GM10248 (cell line): ENCODE data around the gene SEC14L2.
"Not testable (repeated sequence)": the region's sequence is repeated elsewhere in the genome, so short reads cannot be mapped to it uniquely, and the experiment has no call there.

Experiments
- CTCF ChIA-PET: fragments of 300-600 bp; sonication (Branson Sonifier 250); formaldehyde crosslinking; extraction: SDS; loops from one replicate; lab custom pipeline; 2021; ENCODE audit warnings: antibody characterized with exemption; lab: Yijun Ruan, JAX
- POLR2A ChIA-PET: fragments of 350-650 bp; sonication (Branson Sonifier 250); formaldehyde crosslinking; extraction: SDS; loops from one replicate; lab custom pipeline; 2020; ENCODE audit warnings: antibody characterized with exemption; lab: Yijun Ruan, JAX
- DNase-seq: peaks from one replicate; pipeline ENCODE4 v3.0.0; 2012; ENCODE audit errors: extremely low spot score
- CTCF ChIP-seq: IDR thresholded peaks from 2 replicates; pipeline ENCODE4 v1.5.1; 2012; ENCODE audit warnings: mild to moderate bottlenecking, low read depth; ENCODE audit errors: extremely low read depth, missing control alignments, control extremely low read depth

SEC14L2 gene

GRCh38 chr22:30399718-30400117, 2.9 kb downstream of the SEC14L2 start:
- TF ChIP-seq CTCF, result no peak

GRCh38 chr22:30400159-30400558, 3.3 kb downstream of the SEC14L2 start:
- CTCF ChIA-PET, result interaction anchor here (1.0 kb wide), 1 partner anchor 9 kb away, joined by 3 read pairs; no protein-coding TSS in a partner anchor
- no peak for DNase-seq
- POLR2A ChIA-PET, result no interaction called here
- no peak for TF ChIP-seq CTCF

More at GRCh38 chr22:30399718-30400117, 2.9 kb downstream of the SEC14L2 start:
- POLR2A ChIA-PET, result no interaction called here
- no peak for DNase-seq
- CTCF ChIA-PET, result interaction anchor here (1.0 to 1.1 kb wide), 2 partner anchors 9 to 27 kb away, joined by 3 read pairs; no protein-coding TSS in a partner anchor

GRCh38 chr22:30401024-30401423, 4.2 kb downstream of the SEC14L2 start:
- DNase-seq, POLR2A ChIA-PET: not testable (repeated sequence)
- CTCF ChIA-PET, result interaction anchor here (2.1 to 2.9 kb wide), 2 partner anchors 10 to 25 kb away, joined by 6 to 20 read pairs; partner anchors contain the start of gene MTFP1

GRCh38 chr22:30402028-30402765, 5.4 kb downstream of the SEC14L2 start:
- DNase-seq, result no peak
- POLR2A ChIA-PET, result interaction anchor here (0.7 kb wide), 1 partner anchor 564 kb away, joined by 3 read pairs; the partner anchor contains the start of gene ASCC2
- CTCF ChIA-PET, result interaction anchor here (0.9 to 2.9 kb wide), 9 partner anchors 11 to 141 kb away, joined by 3 to 20 read pairs (median 3); partner anchors contain the start of gene MTFP1

GRCh38 chr22:30402766-30403104, 5.9 kb downstream of the SEC14L2 start:
- CTCF ChIA-PET, result interaction anchor here (1.0 to 2.9 kb wide), 8 partner anchors 10 to 141 kb away, joined by 3 to 20 read pairs (median 3); partner anchors contain the start of gene MTFP1
- DNase-seq, POLR2A ChIA-PET: not testable (repeated sequence)

More at GRCh38 chr22:30402028-30402765, 5.4 kb downstream of the SEC14L2 start:
- TF ChIP-seq CTCF, result no peak

- ChIA-PET CTCF (interaction anchor here (2.6 to 2.8 kb wide), 3 partner anchors 12 to 117 kb away, joined by 9 to 22 read pairs (median 11); partner anchors contain the start of gene RNF215), POLR2A (interaction anchor here (0.6 to 0.8 kb wide), 2 partner anchors 44 to 241 kb away, joined by 5 read pairs; no protein-coding TSS in a partner anchor)
- TF ChIP-seq CTCF, result no peak
- DNase-seq, result no peak
Observed at GRCh38 chr22:30404307-30404706, 7.5 kb downstream of the SEC14L2 start.

- no peak for DNase-seq
- TF ChIP-seq CTCF, result no peak
- ChIA-PET POLR2A (no interaction called here), CTCF (interaction anchor here (1.1 to 2.8 kb wide), 5 partner anchors 9 to 118 kb away, joined by 4 to 22 read pairs (median 9); partner anchors contain the start of genes RNF215 and SEC14L2)
Observed at GRCh38 chr22:30405731-30406130, 8.9 kb downstream of the SEC14L2 start.
